HepG2 (cell line): ENCODE results near the gene SGPL1. TPM values are rescaled to one million over a fixed set of nuclear protein-coding genes. Genes with fewer than 3 reads are reported as not detected.

Experiments used
- ARNT2 ChIP-seq: sonication (generic); formaldehyde crosslinking; IDR thresholded peaks from 2 replicates; pipeline ENCODE4 v1.8.0; 2022; ENCODE audit warnings: mild to moderate bottlenecking, low read depth, missing genetic modification reagents, moderate library complexity
- CSRNP2 ChIP-seq: sonication (generic); formaldehyde crosslinking; conservative IDR thresholded peaks from 2 replicates; pipeline ENCODE4 v1.8.0; 2022; ENCODE audit warnings: low read depth, missing genetic modification reagents
- GLI4 ChIP-seq: sonication (generic); formaldehyde crosslinking; IDR thresholded peaks from 2 replicates; pipeline ENCODE4 v1.5.1; 2020; ENCODE audit warnings: missing genetic modification reagents, mild to moderate bottlenecking, moderate library complexity, borderline replicate concordance
- LBX2 ChIP-seq: sonication (generic); formaldehyde crosslinking; IDR thresholded peaks from 2 replicates; pipeline ENCODE4 v1.5.0; 2020; ENCODE audit warnings: missing genetic modification reagents, mild to moderate bottlenecking, borderline replicate concordance
- MED1 ChIP-seq: sonication (generic); formaldehyde crosslinking; IDR thresholded peaks from 2 replicates; pipeline ENCODE4 v1.4.0; 2020; ENCODE audit warnings: missing genetic modification reagents
- MEF2D ChIP-seq: sonication (generic); formaldehyde crosslinking; IDR thresholded peaks from 2 replicates; pipeline ENCODE4 v1.5.1; 2020; ENCODE audit warnings: mild to moderate bottlenecking, missing genetic modification reagents
- MEIS2 ChIP-seq: sonication (generic); formaldehyde crosslinking; IDR thresholded peaks from 2 replicates; pipeline ENCODE4 v1.9.0; 2021; ENCODE audit warnings: mild to moderate bottlenecking, missing genetic modification reagents
- SIX4 ChIP-seq: sonication (generic); formaldehyde crosslinking; IDR thresholded peaks from 2 replicates; pipeline ENCODE4 v1.4.0; 2020; ENCODE audit warnings: missing genetic modification reagents
- SOX5 ChIP-seq: IDR thresholded peaks from 2 replicates; pipeline ENCODE4 v1.6.1; 2016; ENCODE audit warnings: borderline replicate concordance
- SOX6 ChIP-seq, 2 experiments: fragments of 450-650 bp in 1 of 2; sonication (generic) in 1 of 2; formaldehyde crosslinking in 1 of 2; IDR thresholded peaks; 2 replicates each; pipeline versions ENCODE4 v1.4.0 to v1.6.1; 2017 to 2020; ENCODE audit warnings: antibody characterized with exemption in 1 of 2, mild to moderate bottlenecking in 1 of 2, missing genetic modification reagents in 1 of 2
- TBX2 ChIP-seq: sonication (generic); formaldehyde crosslinking; IDR thresholded peaks from 2 replicates; pipeline ENCODE4 v1.5.0; 2020; ENCODE audit warnings: missing genetic modification reagents, mild to moderate bottlenecking, borderline replicate concordance
- TRIM24 ChIP-seq: sonication (generic); formaldehyde crosslinking; IDR thresholded peaks from 2 replicates; pipeline ENCODE4 v1.8.0; 2022; ENCODE audit warnings: mild to moderate bottlenecking, missing genetic modification reagents
- ZBTB1 ChIP-seq: sonication (generic); formaldehyde crosslinking; IDR thresholded peaks from 2 replicates; pipeline ENCODE4 v1.4.0; 2020; ENCODE audit warnings: missing genetic modification reagents, borderline replicate concordance
- ZBTB20 ChIP-seq: sonication (generic); formaldehyde crosslinking; IDR thresholded peaks from 2 replicates; pipeline ENCODE4 v1.8.1; 2023; ENCODE audit warnings: missing genetic modification reagents, low read depth, mild to moderate bottlenecking, borderline replicate concordance
- ZNF124 ChIP-seq: sonication (generic); formaldehyde crosslinking; IDR thresholded peaks from 2 replicates; pipeline ENCODE4 v1.4.0; 2020; ENCODE audit warnings: missing genetic modification reagents
- ZNF224 ChIP-seq: sonication (generic); formaldehyde crosslinking; IDR thresholded peaks from 2 replicates; pipeline ENCODE4 v1.5.0; 2020; ENCODE audit warnings: mild to moderate bottlenecking, missing genetic modification reagents
- ZNF275 ChIP-seq: sonication (generic); formaldehyde crosslinking; IDR thresholded peaks from 2 replicates; pipeline ENCODE4 v1.8.0; 2022; ENCODE audit warnings: missing genetic modification reagents, mild to moderate bottlenecking, inconsistent platforms, borderline replicate concordance
- ZNF451 ChIP-seq: sonication (generic); formaldehyde crosslinking; IDR thresholded peaks from 2 replicates; pipeline ENCODE4 v1.5.0; 2020; ENCODE audit warnings: mild to moderate bottlenecking, missing genetic modification reagents
- ZNF510 ChIP-seq: sonication (generic); formaldehyde crosslinking; IDR thresholded peaks from 2 replicates; pipeline ENCODE4 v1.4.0; 2020; ENCODE audit warnings: low read depth, mild to moderate bottlenecking, missing genetic modification reagents
- ZNF614 ChIP-seq: IDR thresholded peaks from 2 replicates; pipeline ENCODE4 v1.6.1; 2018; ENCODE audit warnings: missing biosample characterization, missing genetic modification reagents, inconsistent platforms, borderline replicate concordance
- ZNF639 ChIP-seq: conservative IDR thresholded peaks from 2 replicates; pipeline ENCODE4 v1.6.1; 2018; ENCODE audit warnings: missing genetic modification reagents
- ZNF678 ChIP-seq: sonication (generic); formaldehyde crosslinking; IDR thresholded peaks from 2 replicates; pipeline ENCODE4 v1.4.0; 2020; ENCODE audit warnings: mild to moderate bottlenecking, missing genetic modification reagents
- ZSCAN20 ChIP-seq: sonication (generic); formaldehyde crosslinking; IDR thresholded peaks from 2 replicates; pipeline ENCODE4 v1.4.0; 2020; ENCODE audit warnings: missing genetic modification reagents, mild to moderate bottlenecking, borderline replicate concordance
- polyA plus RNA-seq, 8 experiments: library from polyadenylated mRNA; depleted of rRNA in 3 of 8; stranded (reverse) in 7 of 8; unstranded in 1 of 8; fragments of >200 nt; fragmentation: Illumina TruSeq in 4 of 8; extraction: Trizol in 4 of 8; gene quantifications; 2 replicates each; pipeline versions ENCODE4 v1.2.1 to v1.2.3, GENCODE V29; 2011 to 2016; ENCODE audit warnings: low read depth in 4 of 8, missing spikeins in 1 of 8, mixed read lengths in 1 of 8; ENCODE audit not compliant: insufficient read depth in 1 of 8
- total RNA-seq, 5 experiments: library from RNA; depleted of rRNA; stranded (reverse); fragments of >200 nt; fragmentation: Illumina TruSeq; extraction: Trizol; gene quantifications; 2 replicates each; pipeline ENCODE4 v1.2.3, GENCODE V29; 2016; ENCODE audit warnings: low read depth in 1 of 5

Gene SGPL1
- total and polyA plus RNA-seq, 2 of the 13 experiments (the other 11 are each of a cell fraction or from before 2014, with no cell fraction given): 17.6 to 25.0 TPM

- TF ChIP-seq ZNF510 (CRISPR knock-in tag) (no peak), ZNF224 (CRISPR knock-in tag) (no peak), ZBTB20 (CRISPR knock-in tag) (0 out of 2 replicates have a peak, but pooled peaks have one; percentile 76), ZNF451 (CRISPR knock-in tag) (no peak; the same call in 1 of the 2 replicates), ZNF614 (CRISPR knock-in tag) (no peak), ZNF275 (CRISPR knock-in tag) (no peak), SIX4 (CRISPR knock-in tag) (no peak), MEIS2 (CRISPR knock-in tag) (peak; percentile 31; the same call in 1 of the 2 replicates), MED1 (no peak), TBX2 (CRISPR knock-in tag) (peak; percentile 47), ZNF124 (0 out of 2 replicates have a peak, but pooled peaks have one; percentile 17), ARNT2 (CRISPR knock-in tag) (no peak; the same call in none of the 2 replicates), LBX2 (CRISPR knock-in tag) (no peak), ZSCAN20 (CRISPR knock-in tag) (no peak), MEF2D (CRISPR knock-in tag) (no peak), SOX5 (CRISPR knock-in tag) (0 out of 2 replicates have a peak, but pooled peaks have one; percentile 11), TRIM24 (CRISPR knock-in tag) (no peak), GLI4 (CRISPR knock-in tag) (no peak), SOX6 (IDR thresholded peaks at IDR 0.05) (no peak), SOX6 (CRISPR knock-in tag; IDR thresholded peaks at IDR 0.05) (no peak; the same call in 1 of the 2 replicates), ZNF639 (CRISPR knock-in tag) (no peak; the same call in 1 of the 2 replicates), ZBTB1 (CRISPR knock-in tag) (no peak), ZNF678 (CRISPR knock-in tag) (no peak), CSRNP2 (CRISPR knock-in tag) (no peak)
Measured at GRCh38 chr10:70887804-70888800, 72.4 kb downstream of the SGPL1 start, which contains the start of gene PCBD1 (continued).
